ENCODE measurements around the gene LRRC3. TPM values are rescaled to one million over a fixed set of nuclear protein-coding genes. Genes with fewer than 3 reads are reported as not detected.

Gene LRRC3
- total and polyA plus RNA-seq, 7 donors = 0.08 to 1.1 (median 0.22) TPM

DNA sequence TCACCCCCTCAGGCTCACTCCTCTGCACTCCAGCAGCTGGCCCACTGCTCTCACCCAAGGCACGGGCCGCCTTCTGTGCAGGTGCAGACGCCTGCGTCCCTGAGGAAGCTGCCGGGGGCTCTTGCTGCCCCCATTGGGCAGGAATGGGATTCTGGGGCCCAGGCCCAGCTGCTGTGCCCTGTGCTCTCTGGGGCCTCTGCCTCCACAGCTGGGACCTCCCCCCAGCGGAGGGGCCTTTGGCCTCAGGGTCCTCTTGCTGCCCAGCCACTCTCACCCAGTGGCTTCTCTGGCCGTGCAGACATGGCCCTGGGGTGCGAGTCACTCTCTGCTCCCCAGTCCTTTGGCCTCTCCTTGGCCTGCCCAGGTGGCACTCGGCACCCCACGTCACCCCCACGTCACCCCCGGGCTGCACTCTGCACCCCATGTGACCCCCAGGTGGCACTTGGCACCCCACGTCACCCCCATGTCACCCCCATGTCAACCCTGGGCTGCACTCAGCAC is 19.1 kb upstream of the LRRC3 start:
- Histone ChIP-seq H3K27me3 (ENCODE audit: insufficient read depth in 3 of 3, low read length in 2 of 3) (peaks cover 0 to 46% (median 14%) of the 10 kb centered on the region in 3 donors), H3K27ac (no peak overlapping the region), H3K4me3 (no peak overlapping the region), H3K9me3 (no peaks in the 10 kb centered on the region), H3K4me1 (no peaks in the 10 kb centered on the region), H3K36me3 (ENCODE audit: insufficient read depth in 1 of 2, low read depth in 1 of 2) (no peaks in the 10 kb centered on the region)
- peak in 1 of 2 donors; percentile 23 for DNase-seq
- no peak for ATAC-seq
- TF ChIP-seq, protein P1, sequence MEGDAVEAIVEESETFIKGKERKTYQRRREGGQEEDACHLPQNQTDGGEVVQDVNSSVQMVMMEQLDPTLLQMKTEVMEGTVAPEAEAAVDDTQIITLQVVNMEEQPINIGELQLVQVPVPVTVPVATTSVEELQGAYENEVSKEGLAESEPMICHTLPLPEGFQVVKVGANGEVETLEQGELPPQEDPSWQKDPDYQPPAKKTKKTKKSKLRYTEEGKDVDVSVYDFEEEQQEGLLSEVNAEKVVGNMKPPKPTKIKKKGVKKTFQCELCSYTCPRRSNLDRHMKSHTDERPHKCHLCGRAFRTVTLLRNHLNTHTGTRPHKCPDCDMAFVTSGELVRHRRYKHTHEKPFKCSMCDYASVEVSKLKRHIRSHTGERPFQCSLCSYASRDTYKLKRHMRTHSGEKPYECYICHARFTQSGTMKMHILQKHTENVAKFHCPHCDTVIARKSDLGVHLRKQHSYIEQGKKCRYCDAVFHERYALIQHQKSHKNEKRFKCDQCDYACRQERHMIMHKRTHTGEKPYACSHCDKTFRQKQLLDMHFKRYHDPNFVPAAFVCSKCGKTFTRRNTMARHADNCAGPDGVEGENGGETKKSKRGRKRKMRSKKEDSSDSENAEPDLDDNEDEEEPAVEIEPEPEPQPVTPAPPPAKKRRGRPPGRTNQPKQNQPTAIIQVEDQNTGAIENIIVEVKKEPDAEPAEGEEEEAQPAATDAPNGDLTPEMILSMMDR (IDR thresholded peaks at IDR 0.05) = no peak
- 78 to 83% (median 82%) methylated on average over 11 to 13 of the region's 13 CpGs for WGBS, 3 donors
- intact Hi-C loops (cut with DNase I) = no loop called here

DNA sequence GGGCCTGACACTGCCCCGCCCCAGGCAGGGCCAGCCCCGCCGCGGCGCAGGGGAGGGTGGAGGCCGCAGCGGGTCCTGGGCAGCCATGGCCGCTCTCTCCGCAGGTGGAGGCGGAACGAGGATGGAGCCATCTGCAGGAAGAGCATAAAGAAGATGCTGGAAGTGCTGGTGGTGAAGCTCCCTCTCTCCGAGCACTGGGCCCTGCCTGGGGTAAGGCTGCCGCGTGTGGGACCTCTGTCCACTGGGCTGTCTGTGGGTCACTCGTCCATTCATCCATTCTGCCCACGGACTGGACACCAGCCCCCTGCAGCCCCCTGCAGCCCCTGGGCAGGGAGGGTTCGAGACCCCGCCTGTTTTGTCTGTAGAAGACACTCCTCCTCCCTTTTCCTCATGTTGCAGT is 18.4 kb upstream of the LRRC3 start:
- intact Hi-C loops (cut with DNase I) = no loop called here
- peak in 1 of 2 donors; percentile 35 for DNase-seq

DNA sequence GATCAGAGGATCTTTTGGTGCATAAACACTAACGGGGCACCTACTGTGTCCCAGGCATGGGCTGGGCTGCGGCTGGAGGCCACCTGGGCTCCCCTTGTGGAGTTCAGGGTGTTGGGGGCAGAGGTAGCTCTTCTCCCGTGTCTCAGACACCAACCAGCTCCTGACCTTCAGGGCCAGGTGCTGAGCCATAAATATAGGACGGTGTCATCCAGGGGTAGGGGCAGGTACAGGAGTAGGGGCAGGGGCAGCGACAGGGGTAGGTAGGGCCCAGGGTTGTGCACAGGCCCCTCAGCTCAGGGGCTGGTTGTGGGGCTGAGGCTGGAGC is 18.0 kb upstream of the LRRC3 start:
- no peak overlapping the region for H3K27ac ChIP-seq
- 92 to 93% (median 92%) methylated on average over 5 of the region's 5 CpGs for WGBS, 3 donors
- ATAC-seq (no peak), DNase-seq (peak in 1 of 2 donors; percentile 11)
- no peaks in the 10 kb centered on the region for H3K4me1 ChIP-seq
- TF ChIP-seq, protein P1 (IDR thresholded peaks at IDR 0.05) = no peak
- H3K9me3 ChIP-seq = no peaks in the 10 kb centered on the region
- H3K36me3 ChIP-seq (ENCODE audit: insufficient read depth in 1 of 2, low read depth in 1 of 2) = no peaks in the 10 kb centered on the region
- H3K4me3 ChIP-seq = no peak overlapping the region
- intact Hi-C loops (cut with DNase I) = no loop called here
- H3K27me3 ChIP-seq (ENCODE audit: insufficient read depth in 3 of 3, low read length in 2 of 3) = peaks cover 0 to 46% (median 12%) of the 10 kb centered on the region in 3 donors

More for the DNA sequence above, 18.4 kb upstream of the LRRC3 start:
- Histone ChIP-seq H3K4me3 (no peak overlapping the region), H3K4me1 (no peaks in the 10 kb centered on the region), H3K9me3 (no peaks in the 10 kb centered on the region), H3K36me3 (ENCODE audit: insufficient read depth in 1 of 2, low read depth in 1 of 2) (no peaks in the 10 kb centered on the region), H3K27me3 (ENCODE audit: insufficient read depth in 3 of 3, low read length in 2 of 3) (peaks cover 0 to 46% (median 14%) of the 10 kb centered on the region in 3 donors), H3K27ac (no peak overlapping the region)
- ATAC-seq = no peak
- 85 to 88% (median 87%) methylated on average over 18 of the region's 18 CpGs for WGBS, 3 donors
- TF ChIP-seq, protein P1 (IDR thresholded peaks at IDR 0.05) = no peak

DNA sequence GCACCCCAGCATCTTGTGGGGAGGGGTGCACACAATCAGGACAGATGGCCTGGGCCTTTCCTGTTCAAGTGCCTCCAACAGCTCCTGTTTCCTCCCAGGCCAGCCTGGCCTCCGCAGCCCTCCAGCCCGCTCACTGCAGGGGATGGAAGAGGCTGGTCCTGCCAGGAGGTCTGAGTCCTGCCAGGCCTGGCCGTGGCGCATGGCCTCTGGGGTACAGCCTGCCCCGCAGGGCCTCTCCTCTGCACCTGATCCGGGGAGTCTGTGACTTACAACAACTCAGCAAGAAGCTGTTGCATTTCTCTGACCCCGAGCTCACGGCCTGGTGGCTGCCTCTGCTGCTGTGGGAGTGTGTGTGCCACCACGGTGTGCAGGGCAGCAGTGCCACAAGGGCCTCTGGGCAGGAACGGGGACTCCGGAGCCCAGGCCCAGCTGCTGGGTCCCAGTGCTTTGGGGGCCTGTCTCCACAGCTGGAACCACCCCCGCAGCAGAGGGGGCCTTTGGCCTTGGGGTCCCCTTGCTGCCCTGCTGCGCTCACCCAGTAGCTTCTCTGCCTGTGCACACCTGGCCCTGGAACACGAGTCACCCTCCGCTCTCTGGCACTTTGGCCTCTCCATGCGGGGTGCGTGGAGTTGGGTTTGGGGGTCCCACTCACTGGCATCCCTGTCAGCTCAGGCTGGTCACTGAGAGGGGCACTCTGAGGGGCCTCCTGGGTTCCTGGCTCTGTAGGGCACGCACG is 17.4 kb upstream of the LRRC3 start:
- intact Hi-C loops (cut with DNase I) = no loop called here
- TF ChIP-seq, protein P1 (IDR thresholded peaks at IDR 0.05) = no peak
- Histone ChIP-seq H3K4me1 (no peaks in the 10 kb centered on the region), H3K27ac (no peak overlapping the region), H3K27me3 (ENCODE audit: insufficient read depth in 3 of 3, low read length in 2 of 3) (peaks cover 0 to 46% (median 12%) of the 10 kb centered on the region in 3 donors), H3K4me3 (no peak overlapping the region), H3K9me3 (no peaks in the 10 kb centered on the region), H3K36me3 (ENCODE audit: insufficient read depth in 1 of 2, low read depth in 1 of 2) (no peaks in the 10 kb centered on the region)
- no peak for ATAC-seq
- peak in 1 of 2 donors; percentile 44 for DNase-seq
- WGBS, 3 donors = 75 to 83% (median 81%) methylated on average over 19 of the region's 19 CpGs

Data from psoas muscle (tissue), 8 donors.